Testis (tissue), 2 donors: ENCODE results near the gene ARPC4.

Experiments used
- POLR2A ChIP-seq: fragments of 450-650 bp; IDR thresholded peaks from one replicate; pipeline ENCODE4 v1.6.1; 2017; ENCODE audit warnings: antibody characterized with exemption, mild to moderate bottlenecking, moderate library complexity
- TF ChIP-seq, protein P1 (sequence below), 3 experiments: fragments of 450-650 bp in 2 of 3; fragments of 200-600 bp in 1 of 3; sonication (generic) in 1 of 3; IDR thresholded peaks; one replicate each; pipeline ENCODE4 v1.5.1; 2016 to 2019; ENCODE audit warnings: antibody characterized with exemption in 3 of 3, mild to moderate bottlenecking in 2 of 3, moderate library complexity in 1 of 3

GRCh38 chr3:9784965-9785364 lies 7.9 kb upstream of the ARPC4 start:
- TF ChIP-seq, protein P1, sequence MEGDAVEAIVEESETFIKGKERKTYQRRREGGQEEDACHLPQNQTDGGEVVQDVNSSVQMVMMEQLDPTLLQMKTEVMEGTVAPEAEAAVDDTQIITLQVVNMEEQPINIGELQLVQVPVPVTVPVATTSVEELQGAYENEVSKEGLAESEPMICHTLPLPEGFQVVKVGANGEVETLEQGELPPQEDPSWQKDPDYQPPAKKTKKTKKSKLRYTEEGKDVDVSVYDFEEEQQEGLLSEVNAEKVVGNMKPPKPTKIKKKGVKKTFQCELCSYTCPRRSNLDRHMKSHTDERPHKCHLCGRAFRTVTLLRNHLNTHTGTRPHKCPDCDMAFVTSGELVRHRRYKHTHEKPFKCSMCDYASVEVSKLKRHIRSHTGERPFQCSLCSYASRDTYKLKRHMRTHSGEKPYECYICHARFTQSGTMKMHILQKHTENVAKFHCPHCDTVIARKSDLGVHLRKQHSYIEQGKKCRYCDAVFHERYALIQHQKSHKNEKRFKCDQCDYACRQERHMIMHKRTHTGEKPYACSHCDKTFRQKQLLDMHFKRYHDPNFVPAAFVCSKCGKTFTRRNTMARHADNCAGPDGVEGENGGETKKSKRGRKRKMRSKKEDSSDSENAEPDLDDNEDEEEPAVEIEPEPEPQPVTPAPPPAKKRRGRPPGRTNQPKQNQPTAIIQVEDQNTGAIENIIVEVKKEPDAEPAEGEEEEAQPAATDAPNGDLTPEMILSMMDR (IDR thresholded peaks at IDR 0.05): no peak
- TF ChIP-seq POLR2A: no peak
